Osteocyte (in vitro differentiated cells): ENCODE data around the gene TOB1. TPM values are rescaled to one million over a fixed set of nuclear protein-coding genes. Genes with fewer than 3 reads are reported as not detected.

Experiments
- DNase-seq: peaks from one replicate; pipeline ENCODE4 v3.0.0; 2021; ENCODE audit warnings: mixed read lengths; ENCODE audit not compliant: unreplicated experiment; ENCODE audit errors: extremely low spot score
- H3K27ac Mint-ChIP-seq: one replicate; pipeline ENCODE4 v1.8.0; 2021; ENCODE audit warnings: mild to moderate bottlenecking, mixed read lengths; ENCODE audit not compliant: unreplicated experiment
- H3K27me3 Mint-ChIP-seq: one replicate; pipeline ENCODE4 v1.8.0; 2021; ENCODE audit warnings: mixed read lengths; ENCODE audit not compliant: unreplicated experiment
- H3K36me3 Mint-ChIP-seq: one replicate; pipeline ENCODE4 v1.8.0; 2021; ENCODE audit warnings: mixed read lengths; ENCODE audit not compliant: unreplicated experiment
- H3K4me1 Mint-ChIP-seq: one replicate; pipeline ENCODE4 v1.8.0; 2021; ENCODE audit warnings: mixed read lengths; ENCODE audit not compliant: unreplicated experiment
- H3K4me3 Mint-ChIP-seq: one replicate; pipeline ENCODE4 v1.8.0; 2021; ENCODE audit warnings: mild to moderate bottlenecking, moderate library complexity, mixed read lengths; ENCODE audit not compliant: unreplicated experiment
- H3K9me3 Mint-ChIP-seq: one replicate; pipeline ENCODE4 v1.8.0; 2021; ENCODE audit warnings: mixed read lengths; ENCODE audit not compliant: unreplicated experiment
- CTCF ChIP-seq: fragments of 200-600 bp; sonication (generic); IDR thresholded peaks from 2 replicates; pipeline ENCODE4 v1.5.0; 2021; ENCODE audit warnings: antibody characterized with exemption, mild to moderate bottlenecking, moderate library complexity
- total RNA-seq: library from RNA; stranded (reverse); gene quantifications from 2 replicates; pipeline ENCODE4 v1.2.1, GENCODE V29; 2021

The TOB1 gene
- total RNA-seq, 1 donor from 2014 or later: 40.1 TPM

GRCh38 chr17:50822550-50822949 lies 43.6 kb downstream of the TOB1 start:
- no peaks in the 10 kb centered on the region for H3K9me3 Mint-ChIP-seq
- no peak overlapping the region for H3K4me3 Mint-ChIP-seq
- no peak overlapping the region for H3K27ac Mint-ChIP-seq
- no peaks in the 10 kb centered on the region for H3K36me3 Mint-ChIP-seq
- peaks cover 5% of the 10 kb centered on the region for H3K4me1 Mint-ChIP-seq
- no peak for DNase-seq
- TF ChIP-seq CTCF: no peak
- H3K27me3 Mint-ChIP-seq: peaks cover 44% of the 10 kb centered on the region

- no peak for DNase-seq
- H3K27ac Mint-ChIP-seq: no peak overlapping the region
- H3K4me3 Mint-ChIP-seq: no peak overlapping the region
- H3K36me3 Mint-ChIP-seq: no peaks in the 10 kb centered on the region
- H3K4me1 Mint-ChIP-seq: peaks cover 5% of the 10 kb centered on the region
- no peak for TF ChIP-seq CTCF
- H3K27me3 Mint-ChIP-seq: peaks cover 36% of the 10 kb centered on the region
- H3K9me3 Mint-ChIP-seq: no peaks in the 10 kb centered on the region
Observed at GRCh38 chr17:50820651-50821050, 45.5 kb downstream of the TOB1 start.

GRCh38 chr17:50818921-50819657 lies 47.1 kb downstream of the TOB1 start:
- Mint-ChIP-seq H3K4me1 (peaks cover 5% of the 10 kb centered on the region), H3K27ac (no peak overlapping the region), H3K27me3 (peaks cover 42% of the 10 kb centered on the region), H3K36me3 (no peaks in the 10 kb centered on the region), H3K4me3 (no peak overlapping the region), H3K9me3 (no peaks in the 10 kb centered on the region)
- no peak for DNase-seq
- TF ChIP-seq CTCF: no peak

GRCh38 chr17:50818261-50818660 lies 47.9 kb downstream of the TOB1 start:
- Mint-ChIP-seq H3K9me3 (no peaks in the 10 kb centered on the region), H3K27ac (no peak overlapping the region), H3K4me1 (peaks cover 5% of the 10 kb centered on the region), H3K27me3 (peaks cover 41% of the 10 kb centered on the region), H3K36me3 (no peaks in the 10 kb centered on the region), H3K4me3 (no peak overlapping the region)
- DNase-seq: no peak
- TF ChIP-seq CTCF: no peak

- TF ChIP-seq CTCF: no peak
- no peak overlapping the region for H3K4me3 Mint-ChIP-seq
- no peaks in the 10 kb centered on the region for H3K9me3 Mint-ChIP-seq
- H3K36me3 Mint-ChIP-seq: no peaks in the 10 kb centered on the region
- peaks cover 40% of the 10 kb centered on the region for H3K27me3 Mint-ChIP-seq
- peaks cover 5% of the 10 kb centered on the region for H3K4me1 Mint-ChIP-seq
- DNase-seq: no peak
- no peak overlapping the region for H3K27ac Mint-ChIP-seq
Observed at GRCh38 chr17:50817838-50818237, 48.3 kb downstream of the TOB1 start.
